GM19468 (cell line): ENCODE measurements around the gene PAX5.
"Not testable (repeated sequence)": the region's sequence is repeated elsewhere in the genome, so short reads cannot be mapped to it uniquely, and the experiment has no call there.

Experiments
- ATAC-seq: cut with Tn5 transposase; IDR thresholded peaks from one replicate; pipeline ENCODE4 v1.9.1; 2021; ENCODE audit warnings: mild to moderate bottlenecking, moderate library complexity, moderate number of reproducible peaks; ENCODE audit not compliant: unreplicated experiment; ENCODE audit errors: extremely low read depth

The PAX5 gene

GRCh38 chr9:36893184-36893583, 140.9 kb downstream of the PAX5 start:
- ATAC-seq, result no peak

GRCh38 chr9:36892279-36892678, 141.8 kb downstream of the PAX5 start:
- ATAC-seq, result no peak

DNA sequence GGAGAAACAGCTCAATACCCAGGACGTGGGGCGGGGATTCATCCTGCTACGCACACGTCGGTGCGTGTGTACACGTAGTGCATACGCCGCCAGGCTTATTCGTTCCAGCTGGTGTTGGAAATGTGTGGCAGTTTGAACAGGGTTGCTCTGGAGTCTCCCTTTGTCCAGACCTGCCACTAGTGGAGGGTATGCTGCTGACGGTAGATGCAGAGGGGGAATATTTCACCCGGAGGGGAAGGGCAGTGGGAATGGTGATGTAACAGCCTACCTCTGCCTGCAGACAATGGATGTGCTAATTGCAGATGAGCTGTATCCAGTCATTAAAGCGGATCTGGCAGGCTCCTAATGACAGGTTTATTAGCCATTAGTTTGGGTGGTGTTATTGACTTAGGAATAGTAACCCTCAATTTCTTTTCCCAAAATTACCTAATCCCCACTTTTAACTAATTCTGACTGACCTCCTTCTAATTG, 142.7 kb downstream of the PAX5 start:
- ATAC-seq, result no peak

GRCh38 chr9:36889844-36890243, 144.2 kb downstream of the PAX5 start:
- ATAC-seq, result no peak

- ATAC-seq, result no peak
Observed at GRCh38 chr9:36888551-36888950, 145.5 kb downstream of the PAX5 start.

- ATAC-seq, result no peak
Observed at GRCh38 chr9:36884721-36885120, 149.3 kb downstream of the PAX5 start.

DNA sequence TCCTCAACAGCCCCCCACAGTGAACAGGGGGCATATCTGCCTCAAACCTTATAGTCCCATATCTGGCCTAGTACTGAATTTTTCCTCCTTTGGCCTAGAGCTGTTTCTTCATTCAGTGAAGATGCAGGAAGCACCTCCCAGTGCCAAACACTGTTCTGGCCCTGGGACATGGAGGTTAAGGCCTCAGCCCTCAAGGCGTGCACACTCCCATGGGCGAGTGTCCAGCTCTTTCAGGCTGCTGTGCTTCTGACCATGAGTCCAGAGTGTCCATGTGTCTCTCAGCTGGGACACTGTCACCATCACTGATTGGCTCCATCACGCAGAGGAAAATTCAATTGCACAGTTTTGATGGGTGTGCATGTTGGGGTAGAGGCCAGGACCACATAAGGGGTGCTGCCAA, 151.5 kb downstream of the PAX5 start:
- ATAC-seq, result no peak

DNA sequence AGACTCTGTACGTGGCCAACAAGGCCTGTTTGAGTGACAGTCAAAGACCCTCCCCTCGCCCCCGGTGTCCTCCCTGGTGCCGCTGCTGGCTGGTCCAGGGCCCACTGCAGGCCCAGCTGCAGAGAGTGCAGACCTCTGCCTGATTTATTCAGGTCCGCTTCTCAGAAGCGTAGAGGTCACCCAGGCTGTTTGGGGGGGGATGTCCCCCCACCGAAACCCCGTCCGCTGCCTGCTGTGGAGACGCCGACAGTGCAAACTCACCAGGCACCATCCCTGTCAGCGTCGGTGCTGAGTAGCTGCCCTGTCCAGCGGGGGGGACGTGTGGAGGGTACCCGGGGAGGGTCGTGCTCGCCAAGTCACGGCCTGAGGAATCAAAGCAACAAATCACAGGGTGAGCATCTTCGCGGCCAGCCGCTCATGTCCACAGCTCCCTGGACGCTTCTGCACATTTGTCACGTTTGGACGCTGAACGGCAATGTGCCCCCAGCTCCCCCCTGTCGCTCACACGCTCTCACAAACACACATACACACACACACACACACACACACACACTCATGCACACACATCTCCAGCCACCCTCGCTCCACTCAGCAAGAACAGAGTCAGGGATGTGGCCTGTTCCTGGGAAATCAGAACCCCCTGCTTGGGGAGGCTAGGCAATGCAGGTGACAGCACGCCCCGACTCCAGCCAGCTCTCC, 152.2 kb downstream of the PAX5 start:
- ATAC-seq, result no peak

- ATAC-seq, result no peak
Observed at GRCh38 chr9:36881316-36881715, 152.8 kb downstream of the PAX5 start.

GRCh38 chr9:36880075-36880474, 154.0 kb downstream of the PAX5 start:
- no peak for ATAC-seq

GRCh38 chr9:36878986-36879982, 154.8 kb downstream of the PAX5 start:
- ATAC-seq, result no peak

DNA sequence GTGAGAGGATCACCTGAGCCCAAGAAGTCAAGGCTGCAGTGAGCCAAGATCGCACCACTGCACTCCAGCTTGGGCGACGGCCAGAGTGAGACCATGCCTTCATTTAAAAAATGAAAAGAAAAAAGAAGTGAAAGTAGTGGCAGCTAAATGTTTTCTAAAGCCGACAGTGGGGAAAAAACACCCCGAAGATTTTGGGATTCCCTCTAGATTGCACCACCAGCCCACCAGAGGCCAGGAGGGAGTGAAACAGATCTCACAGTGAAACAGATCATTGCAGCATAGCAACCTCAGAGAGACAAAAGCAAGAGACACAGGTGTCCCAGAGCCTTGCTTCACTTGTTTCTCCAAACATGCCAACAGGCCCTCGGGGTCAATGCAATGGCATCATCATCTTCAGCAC, 156.8 kb downstream of the PAX5 start:
- ATAC-seq, result no peak

DNA sequence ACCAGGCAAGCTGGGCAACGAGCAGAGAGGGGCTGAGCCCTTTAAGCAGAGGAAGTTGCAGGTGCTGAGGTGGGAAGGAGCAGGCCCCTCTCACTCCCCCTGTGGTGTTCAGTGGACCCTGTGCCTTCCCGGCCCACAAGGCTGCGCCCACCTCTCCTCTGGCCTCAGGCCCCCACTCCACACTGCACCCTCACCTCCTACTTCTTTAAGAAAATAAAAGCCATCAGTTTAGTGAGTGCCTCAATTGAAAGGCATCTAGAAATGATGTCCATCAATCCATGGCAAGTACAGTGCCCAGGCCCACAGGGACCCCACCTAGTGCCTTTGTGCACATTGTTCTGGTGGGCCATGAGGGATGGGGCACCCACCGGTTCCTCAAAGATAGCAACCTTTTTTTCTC, 158.0 kb downstream of the PAX5 start:
- ATAC-seq, result no peak

- ATAC-seq, result no peak
Observed at GRCh38 chr9:36874921-36875320, 159.1 kb downstream of the PAX5 start.

GRCh38 chr9:36874261-36874660, 159.8 kb downstream of the PAX5 start:
- no peak for ATAC-seq

DNA sequence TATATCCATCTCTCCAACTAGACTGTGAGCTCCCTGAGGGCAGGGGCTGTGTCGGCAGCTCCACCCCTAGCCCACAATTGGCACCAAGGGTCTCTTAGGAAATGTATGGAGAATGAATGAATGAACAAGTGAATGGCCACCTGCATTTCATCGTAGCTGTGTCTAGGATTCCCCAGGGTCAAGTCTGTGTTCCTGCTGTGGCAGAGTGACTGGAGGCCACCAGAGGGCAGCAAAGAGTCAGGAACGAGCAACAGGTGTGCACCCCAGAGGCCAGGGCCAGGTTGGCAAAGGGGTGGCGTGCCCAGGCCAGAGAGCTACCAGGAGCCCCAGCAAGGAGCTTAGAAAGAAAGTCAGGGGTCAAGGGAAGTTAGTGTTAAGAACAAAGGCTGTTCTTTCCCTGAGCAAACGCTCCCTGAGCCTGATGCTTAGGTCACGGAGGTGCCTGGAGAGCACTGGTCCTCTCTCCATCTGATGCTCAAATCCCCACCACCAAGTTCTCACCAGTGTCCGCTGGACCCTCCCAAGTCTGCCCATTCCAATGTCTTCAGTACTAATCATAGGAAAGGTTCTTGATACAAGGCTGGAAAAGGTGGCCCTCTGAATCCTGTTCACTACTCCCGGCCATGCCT, 160.7 kb downstream of the PAX5 start:
- no peak for ATAC-seq

DNA sequence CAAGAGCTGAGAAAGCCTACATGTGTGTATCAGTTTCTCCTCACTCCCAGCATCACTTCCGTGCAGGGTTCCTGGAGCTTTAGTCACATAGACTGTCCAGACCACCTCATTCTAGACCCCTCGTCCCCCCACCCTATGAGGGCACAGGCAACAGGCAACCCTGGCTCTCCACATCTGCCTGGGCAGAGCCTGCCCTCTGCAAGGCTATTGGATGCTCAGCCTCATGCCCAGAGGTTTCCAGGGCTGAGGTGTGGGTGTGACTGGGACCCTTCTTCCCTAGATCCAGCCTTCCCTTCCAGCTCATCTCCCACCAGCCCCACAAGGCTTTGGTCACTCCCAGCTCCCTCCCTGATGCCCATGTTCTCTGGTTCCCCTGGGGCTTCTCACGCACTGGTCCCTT, 161.4 kb downstream of the PAX5 start:
- no peak for ATAC-seq

DNA sequence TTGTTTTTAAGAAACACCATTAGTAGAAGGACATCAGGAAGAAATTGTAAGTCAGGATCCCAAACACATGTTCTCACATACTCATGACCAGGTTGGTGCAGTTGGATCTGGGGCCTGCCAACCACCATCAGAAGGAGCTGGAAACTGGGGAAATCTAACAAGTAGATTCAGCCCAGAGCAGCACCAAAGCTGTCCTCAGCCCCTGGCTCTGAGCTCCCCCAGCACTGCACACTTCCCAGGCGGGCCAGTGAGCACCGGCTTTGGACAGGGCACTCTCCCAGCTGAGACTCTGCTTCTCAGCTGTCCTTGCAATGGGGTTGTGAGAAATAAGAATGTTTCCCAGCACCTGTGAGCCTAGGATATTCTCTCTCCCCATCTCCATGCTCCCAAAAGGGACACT, 162.5 kb downstream of the PAX5 start:
- ATAC-seq, result no peak

- no peak for ATAC-seq
Observed at GRCh38 chr9:36870960-36871359, 163.1 kb downstream of the PAX5 start.

- not testable (repeated sequence) for ATAC-seq
Observed at GRCh38 chr9:36869605-36870004, 164.5 kb downstream of the PAX5 start.
